Measurements from ENCODE around the gene ARHGAP29. TPM values are rescaled to one million over a fixed set of nuclear protein-coding genes. Genes with fewer than 3 reads are reported as not detected.

Gene ARHGAP29
- total RNA-seq (2021; fragmentation: NEBNext Ultra II Directional; extraction: Animal tissue kit (Norgen Biotek cat#: 25700)) (2.9 and 3.2 TPM in 2 replicates), polyA plus RNA-seq (2011; rRNA removed) (0.49 and 0.57 TPM in 2 replicates), polyA minus RNA-seq (2011; rRNA and poly(A)+ RNA removed) (2.7 and 2.9 TPM in 2 replicates)
- 1.2 TPM for polyA plus RNA-seq (2011; cell fraction: cytosol; rRNA removed)
- 0.60 TPM for polyA plus RNA-seq (2011; cell fraction: nucleus; rRNA removed)
- 0.60 to 1.3 TPM (median 0.85 TPM) in 4 replicates for polyA plus RNA-seq (2012, experiment 1 of 2)
- polyA plus RNA-seq (2012, experiment 2 of 2): 0.12 TPM
- polyA plus RNA-seq (2013, experiment 1 of 2): 1.8 TPM
- polyA plus RNA-seq (2013, experiment 2 of 2): 1.8 TPM
- polyA minus RNA-seq (2011; cell fraction: cytosol; rRNA and poly(A)+ RNA removed): 1.7 TPM
- polyA minus RNA-seq (2011; cell fraction: nucleus; rRNA and poly(A)+ RNA removed): 3.5 TPM
- long read RNA-seq, experiment 1, partial matches to known transcripts: 2 of 7 reads
- long read RNA-seq, experiment 1, other reads (novel, unspliced or antisense): 5 of 7 reads
- long read RNA-seq, experiment 2, partial matches to known transcripts: 0 of 1 reads
- long read RNA-seq, experiment 2, other reads (novel, unspliced or antisense): 1 of 1 reads

DNA sequence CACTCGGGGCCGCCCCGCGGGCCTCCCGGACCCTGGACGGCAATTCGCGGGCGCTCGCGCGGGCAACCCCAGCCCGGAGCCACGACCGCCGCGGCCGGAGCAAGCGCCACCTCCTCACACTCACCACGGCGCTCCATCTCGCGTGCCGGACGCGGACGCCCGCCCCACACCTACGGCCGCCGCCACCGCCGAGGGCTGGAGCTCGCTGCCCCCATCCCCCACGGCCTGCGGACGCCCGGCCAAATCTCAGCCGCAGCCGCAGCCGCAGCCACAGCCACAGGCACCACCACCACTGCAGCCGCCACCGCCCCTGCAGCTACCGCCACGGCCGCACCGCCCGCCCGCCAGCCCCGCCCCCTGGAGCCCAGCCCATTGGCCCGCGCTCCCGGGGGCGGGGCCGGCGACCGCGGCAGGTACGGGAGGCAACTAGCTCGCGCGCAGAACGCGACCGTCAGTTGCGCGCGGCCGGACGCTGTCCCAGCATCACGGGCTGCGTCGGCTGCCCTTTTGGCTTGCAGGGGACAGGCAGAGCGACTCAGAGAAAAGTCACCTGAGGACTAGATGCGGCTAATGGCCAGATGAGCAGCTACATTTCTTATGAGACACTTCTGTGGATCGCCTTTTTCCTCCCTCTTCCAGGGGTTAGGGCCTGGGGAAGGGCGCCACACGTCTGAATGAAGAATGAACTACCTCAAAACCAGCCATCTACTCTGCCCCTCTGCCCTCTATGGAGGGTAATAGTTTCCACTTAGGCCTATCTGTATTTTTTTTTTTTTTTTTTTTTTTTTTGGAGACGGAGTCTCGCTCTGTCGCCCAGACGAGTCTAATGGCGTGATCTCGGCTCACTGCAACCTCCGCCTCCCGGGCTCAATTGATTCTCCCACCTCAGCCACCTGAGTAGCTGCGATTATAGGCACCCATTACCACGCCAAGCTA lies at the start of gene ARHGAP29:
TSS of gene ARHGAP29 (minus strand) at position 294 of the 936 bp plus-strand sequence. CDS start 5,973 bp downstream, outside the sequence.
- Histone ChIP-seq H3K23ac (ENCODE audit: insufficient read length) (no peak within 1 kb of the TSS), H3K36me3 (ENCODE audit: control insufficient read depth in 2 of 4, insufficient read depth in 4 of 4, low read length in 3 of 4) (no peaks in the 10 kb centered on the region), H3K27ac (ENCODE audit: low read depth, low read length) (no peak within 1 kb of the TSS), H4K91ac (replicated peaks; ENCODE audit: insufficient read length, low read length) (no peak within 1 kb of the TSS), H3K79me2 (ENCODE audit: control insufficient read depth in 1 of 2, insufficient read depth in 2 of 2, low read length in 2 of 2) (no peaks in the 10 kb centered on the region), H3K4me3 (ENCODE audit: extremely low read depth in 1 of 4, insufficient read depth in 2 of 4, low read depth in 3 of 4, low read length in 4 of 4) (peak within 1 kb of the TSS; percentile 53 to 84 (median 70)), H3K56ac (replicated peaks; ENCODE audit: insufficient read length, low read depth, low read length) (no peak within 1 kb of the TSS), H2BK12ac (ENCODE audit: low read depth, low read length) (peak within 1 kb of the TSS; percentile 46; the same call in 1 of the 2 replicates), H3K9ac (replicated peaks in 1 of 4; ENCODE audit: extremely low read depth in 1 of 4, low read depth in 3 of 4, low read length in 3 of 4) (peak within 1 kb of the TSS in 2 of 4 experiments; percentile 34 to 85; a peak in 4 of 7 replicates), H4K5ac (ENCODE audit: insufficient read length, low read depth, low read length) (no peak within 1 kb of the TSS), H2BK5ac (ENCODE audit: low read depth, low read length) (no peak within 1 kb of the TSS), H2AFZ (ENCODE audit: low read length) (peak within 1 kb of the TSS; percentile 100; the same call in 1 of the 2 replicates), H3K27me3 (replicated peaks in 1 of 4; ENCODE audit: control insufficient read depth in 3 of 4, extremely low read depth in 1 of 4, insufficient read depth in 3 of 4, low read length in 3 of 4) (peaks cover 17 to 40% (median 32%) of the 10 kb centered on the region in 4 experiments), H3K4ac (replicated peaks; ENCODE audit: insufficient read length, low read depth, low read length) (no peak within 1 kb of the TSS), H3K9me3 (ENCODE audit: insufficient read depth in 2 of 2, low read depth in 1 of 2, low read length in 1 of 2) (no peaks in the 10 kb centered on the region), H4K8ac (ENCODE audit: extremely low read depth, insufficient read depth, low read length) (no peak within 1 kb of the TSS; the same call in 1 of the 2 replicates), H3K14ac (ENCODE audit: insufficient read length) (no peak within 1 kb of the TSS), H3K23me2 (ENCODE audit: low read depth, low read length) (peaks cover 11% of the 10 kb centered on the region; the same call in 1 of the 2 replicates), H3K18ac (ENCODE audit: extremely low read depth, low read length) (no peak within 1 kb of the TSS; the same call in 1 of the 2 replicates), H3K79me1 (ENCODE audit: low read depth, low read length) (no peaks in the 10 kb centered on the region), H3K4me1 (replicated peaks in 1 of 4; ENCODE audit: control insufficient read depth in 3 of 4, insufficient read depth in 4 of 4, low read length in 3 of 4) (peaks cover 0 to 2% (median 0%) of the 10 kb centered on the region in 4 experiments; a peak in 1 of 7 replicates), H3K4me2 (ENCODE audit: insufficient read depth in 1 of 2, low read depth in 2 of 2, low read length in 2 of 2) (peak within 1 kb of the TSS; percentile 70 to 95), H4K20me1 (replicated peaks in 1 of 2; ENCODE audit: control insufficient read depth in 1 of 2, insufficient read depth in 2 of 2, low read length in 2 of 2) (no peaks in the 10 kb centered on the region), H2BK15ac (ENCODE audit: low read length) (no peak within 1 kb of the TSS), H2BK20ac (ENCODE audit: low read length) (no peak within 1 kb of the TSS), H2BK120ac (replicated peaks; ENCODE audit: low read depth, low read length) (no peak within 1 kb of the TSS), H2AK5ac (ENCODE audit: low read depth, low read length) (no peak within 1 kb of the TSS)
- 3% methylated on average over 47 of the region's 88 CpGs; no CpG with 5 or more reads in 1 of the 2 experiments for WGBS, 2 experiments (ENCODE audit: extremely low coverage in 1 of 2, insufficient coverage in 1 of 2, insufficient read length in 1 of 2, insufficient replicate concordance in 2 of 2, low coverage in 1 of 2, low lambda C conversion rate in 2 of 2, missing lambda C conversion rate in 1 of 2)
- ChIA-PET POLR2A (ENCODE audit: partially characterized antibody) (interaction anchor here (0.7 to 2.7 kb wide), 3 partner anchors 10 to 176 kb away, joined by 3 to 11 read pairs (median 3); no protein-coding TSS in a partner anchor), CTCF (ENCODE audit: partially characterized antibody) (interaction anchor here (0.7 to 13.1 kb wide), 17 partner anchors 10 to 212 kb away, joined by 3 to 151 read pairs (median 4); partner anchors contain the start of gene ABCD3)
- FAIRE-seq (no peak), DNase-seq (ENCODE audit: low read depth in 1 of 2, low spot score in 2 of 2) (peak in 1 of 2 experiments; percentile 89)
- TF ChIP-seq SP1 (IDR thresholded peaks at IDR 0.05; ENCODE audit: low read depth, low read length): no peak
- no peak for TF ChIP-seq NANOG (IDR thresholded peaks at IDR 0.05; ENCODE audit: insufficient read depth, low read depth, low read length, poor library complexity, severe bottlenecking)
- TF ChIP-seq RBBP5 (IDR thresholded peaks at IDR 0.05; ENCODE audit: borderline replicate concordance, low read depth, low read length): peak; percentile 69; the same call in 1 of the 2 replicates
- TF ChIP-seq PHF8 (conservative IDR thresholded peaks at IDR 0.05; ENCODE audit: low read depth, low read length): no peak; the same call in none of the 2 replicates
- TF ChIP-seq MAX (IDR thresholded peaks at IDR 0.05): no peak
- no peak for TF ChIP-seq SIRT6 (IDR thresholded peaks at IDR 0.05; ENCODE audit: low read length)
- TF ChIP-seq BACH1 (IDR thresholded peaks at IDR 0.05; ENCODE audit: low read length): no peak
- TF ChIP-seq CBX8 (IDR thresholded peaks at IDR 0.05; ENCODE audit: borderline replicate concordance, low read depth, low read length): no peak
